Osteoblast (primary cell): ENCODE data around the gene KAZN. TPM values are rescaled to one million over a fixed set of nuclear protein-coding genes. Genes with fewer than 3 reads are reported as not detected.
A peak's percentile ranks its signal among the peaks of the same experiment; 100 is the strongest.

ENCODE experiments used
- DNase-seq: peaks from one replicate; pipeline ENCODE4 v3.0.0; 2011; ENCODE audit warnings: low spot score, mixed read lengths; ENCODE audit not compliant: insufficient read length; ENCODE audit errors: missing footprints
- H2AFZ ChIP-seq: 2 replicates; pipeline ENCODE4 v1.6.0; 2011; ENCODE audit warnings: mild to moderate bottlenecking, low read length
- H3K27ac ChIP-seq: 2 replicates; pipeline ENCODE4 v1.5.1; 2011; ENCODE audit warnings: mild to moderate bottlenecking, low read depth, low read length, moderate library complexity
- H3K27me3 ChIP-seq: 2 replicates; pipeline ENCODE4 v1.6.0; 2012; ENCODE audit warnings: mild to moderate bottlenecking, control low read depth, inconsistent platforms, low read length, moderate library complexity; ENCODE audit not compliant: insufficient read depth
- H3K36me3 ChIP-seq: 2 replicates; pipeline ENCODE4 v1.5.1; 2011; ENCODE audit warnings: mild to moderate bottlenecking, low read length, control low read depth, moderate library complexity; ENCODE audit not compliant: insufficient read depth
- H3K4me1 ChIP-seq: 2 replicates; pipeline ENCODE4 v1.5.1; 2011; ENCODE audit warnings: mild to moderate bottlenecking, low read length, control low read depth, moderate library complexity; ENCODE audit not compliant: insufficient read depth
- H3K4me2 ChIP-seq: 2 replicates; pipeline ENCODE4 v1.6.0; 2011; ENCODE audit warnings: mild to moderate bottlenecking, low read length; ENCODE audit not compliant: insufficient read depth
- H3K4me3 ChIP-seq: fragments of 200-600 bp; sonication (generic); 3 replicates; pipeline ENCODE4 v1.5.1; 2012; ENCODE audit warnings: mild to moderate bottlenecking, low read length, inconsistent platforms; ENCODE audit not compliant: insufficient read depth
- H3K79me2 ChIP-seq: 2 replicates; pipeline ENCODE4 v1.6.0; 2012; ENCODE audit warnings: mild to moderate bottlenecking, low read length, control low read depth, inconsistent platforms; ENCODE audit not compliant: insufficient read depth
- H3K9me3 ChIP-seq: 2 replicates; pipeline ENCODE4 v1.5.1; 2011; ENCODE audit warnings: low read depth, low read length, control low read depth
- H4K20me1 ChIP-seq: 2 replicates; pipeline ENCODE4 v1.6.0; 2012; ENCODE audit warnings: mild to moderate bottlenecking, low read length, control low read depth; ENCODE audit not compliant: insufficient read depth
- CTCF ChIP-seq: IDR thresholded peaks from 2 replicates; pipeline ENCODE4 v1.5.1; 2011; ENCODE audit warnings: mild to moderate bottlenecking, low read depth, low read length, moderate library complexity; ENCODE audit errors: extremely low read depth
- total RNA-seq: library from RNA; depleted of rRNA; stranded (reverse); fragments of >200 nt; gene quantifications from 2 replicates; pipeline ENCODE4 v1.2.3, GENCODE V29; 2012

KAZN gene
- total RNA-seq, 1 donor: 9.0 TPM

- Histone ChIP-seq H3K4me2 (no peak overlapping the region), H3K4me1 (peaks cover 11% of the 10 kb centered on the region), H4K20me1 (peaks cover 19% of the 10 kb centered on the region), H3K9me3 (no peaks in the 10 kb centered on the region), H3K36me3 (peaks cover 5% of the 10 kb centered on the region), H3K27ac (no peak overlapping the region), H3K4me3 (no peak overlapping the region), H3K79me2 (peaks cover 7% of the 10 kb centered on the region), H3K27me3 (no peaks in the 10 kb centered on the region), H2AFZ (no peak overlapping the region)
- peak; percentile 23 for DNase-seq
- no peak for TF ChIP-seq CTCF
These were observed 436.8 kb downstream of the KAZN start for GRCh38 chr1:15035236-15035635.

- peak; percentile 1 for DNase-seq
- no peak overlapping the region for H3K27ac ChIP-seq
- H3K9me3 ChIP-seq: no peaks in the 10 kb centered on the region
- peaks cover 11% of the 10 kb centered on the region for H3K4me1 ChIP-seq
- H3K36me3 ChIP-seq: peaks cover 5% of the 10 kb centered on the region
- peaks cover 1% of the 10 kb centered on the region for H3K79me2 ChIP-seq
- H3K4me2 ChIP-seq: no peak overlapping the region
- no peak overlapping the region for H3K4me3 ChIP-seq
- no peak for TF ChIP-seq CTCF
- H3K27me3 ChIP-seq: no peaks in the 10 kb centered on the region
- H4K20me1 ChIP-seq: peaks cover 15% of the 10 kb centered on the region
- H2AFZ ChIP-seq: no peak overlapping the region
These were observed 437.6 kb downstream of the KAZN start for GRCh38 chr1:15036101-15036500.

GRCh38 chr1:15038232-15039016 lies 439.9 kb downstream of the KAZN start:
- no peaks in the 10 kb centered on the region for H3K27me3 ChIP-seq
- no peaks in the 10 kb centered on the region for H3K79me2 ChIP-seq
- H3K36me3 ChIP-seq: peaks cover 7% of the 10 kb centered on the region
- H3K4me2 ChIP-seq: no peak overlapping the region
- peak; percentile 41 for TF ChIP-seq CTCF
- peaks cover under 1% of the 10 kb centered on the region for H3K4me1 ChIP-seq
- no peak overlapping the region for H3K4me3 ChIP-seq
- H3K27ac ChIP-seq: no peak overlapping the region
- peaks cover 11% of the 10 kb centered on the region for H4K20me1 ChIP-seq
- no peak overlapping the region for H2AFZ ChIP-seq
- H3K9me3 ChIP-seq: no peaks in the 10 kb centered on the region
- no peak for DNase-seq

- Histone ChIP-seq H4K20me1 (peaks cover 11% of the 10 kb centered on the region), H3K4me3 (no peak overlapping the region), H3K4me1 (no peaks in the 10 kb centered on the region), H2AFZ (no peak overlapping the region), H3K27ac (no peak overlapping the region), H3K27me3 (no peaks in the 10 kb centered on the region), H3K79me2 (no peaks in the 10 kb centered on the region), H3K9me3 (no peaks in the 10 kb centered on the region), H3K36me3 (peaks cover 7% of the 10 kb centered on the region), H3K4me2 (no peak overlapping the region)
- peak; percentile 2 for DNase-seq
- TF ChIP-seq CTCF: no peak
These were observed 440.6 kb downstream of the KAZN start for GRCh38 chr1:15039017-15039648.
